NCI-H2196 treated with DMSO at 0.1 percent for 48 hours (cell line): ENCODE measurements around the gene LYPD6B.

Source experiments
- DNase-seq: peaks from one replicate; lab custom pipeline; 2025; ENCODE audit not compliant: unreplicated experiment; lab: John Stamatoyannopoulos, UW

The LYPD6B gene

GRCh38 chr2:149155988-149156387 lies 117.5 kb downstream of the LYPD6B start:
- no peak for DNase-seq

DNA sequence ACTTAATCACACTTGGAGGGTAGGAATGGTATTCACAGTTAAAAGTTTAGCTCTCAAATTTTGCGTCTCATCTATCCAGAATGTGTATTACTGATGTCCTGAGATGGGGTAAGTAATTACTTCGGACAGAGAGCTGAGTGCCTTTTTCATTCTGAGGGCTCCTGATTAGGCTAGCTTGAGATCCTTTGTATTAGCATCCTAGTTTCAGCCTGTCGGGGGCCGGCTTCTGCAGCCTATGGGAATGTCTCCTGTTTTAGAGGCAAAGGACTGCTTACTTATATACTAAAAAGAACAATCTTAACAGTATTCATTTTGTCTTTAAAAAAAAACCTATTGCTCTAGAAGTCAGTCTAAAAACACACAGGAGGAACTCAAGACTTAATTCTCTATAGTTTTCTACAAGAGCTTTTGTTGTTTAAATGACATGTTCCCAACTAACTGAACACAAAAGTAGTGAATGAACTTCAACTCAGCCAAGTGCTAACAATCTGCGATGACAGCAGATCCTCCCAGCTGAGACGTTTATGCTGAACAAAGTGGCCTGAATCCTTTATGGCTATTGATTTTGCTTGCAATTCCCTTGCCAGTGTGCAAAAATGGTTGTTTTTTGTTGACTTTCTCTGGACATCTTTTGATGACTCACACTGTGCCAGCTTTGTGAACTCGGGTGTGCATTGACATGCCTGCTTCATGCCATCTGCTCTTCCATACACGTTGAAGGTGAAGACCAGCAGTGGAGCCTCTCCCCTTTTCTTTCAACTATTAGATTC lies 118.7 kb downstream of the LYPD6B start:
- no peak for DNase-seq

DNA sequence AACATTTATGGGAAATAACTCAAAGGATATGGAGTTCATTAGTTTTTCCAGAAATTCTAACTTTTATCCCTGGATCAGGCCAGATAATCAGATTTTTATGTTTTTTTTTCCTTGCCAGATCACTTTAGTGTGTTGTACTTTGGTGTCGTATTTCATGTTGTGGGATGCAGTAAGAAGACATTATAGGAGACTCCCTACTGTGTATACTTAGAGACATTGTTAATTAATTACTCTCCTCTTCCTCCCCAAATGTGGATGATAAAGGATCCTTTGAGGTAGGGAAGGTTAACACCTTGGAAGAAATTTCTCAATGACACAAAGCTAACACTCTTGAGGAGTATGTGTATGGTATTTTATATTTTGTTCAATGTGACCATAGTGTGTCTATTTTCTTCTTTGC lies 120.5 kb downstream of the LYPD6B start:
- no peak for DNase-seq

- no peak for DNase-seq
Measured at GRCh38 chr2:149160195-149160594, 121.7 kb downstream of the LYPD6B start.

GRCh38 chr2:149160701-149161217 lies 122.3 kb downstream of the LYPD6B start:
- DNase-seq = no peak

GRCh38 chr2:149161481-149162225 lies 123.2 kb downstream of the LYPD6B start:
- DNase-seq = no peak

DNA sequence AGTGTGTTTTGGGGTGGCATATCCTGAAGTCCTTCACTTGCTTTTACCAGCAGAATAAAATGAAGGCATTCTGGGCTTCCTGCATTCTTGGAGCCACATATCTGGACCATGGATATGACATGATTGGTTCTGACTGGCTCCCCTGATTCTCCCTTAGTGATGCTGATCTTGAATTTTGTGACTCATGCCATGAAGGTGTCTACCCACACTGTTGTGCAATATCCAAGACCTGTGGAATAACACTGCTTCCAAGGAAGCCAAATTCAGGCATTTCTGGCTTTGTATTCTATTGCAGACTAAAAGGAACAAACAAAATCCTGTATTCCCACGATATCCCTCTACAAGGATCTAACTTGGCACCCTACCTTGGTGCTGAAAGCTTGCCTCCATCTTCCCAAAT lies 125.8 kb downstream of the LYPD6B start:
- DNase-seq = no peak

GRCh38 chr2:149164827-149165226 lies 126.3 kb downstream of the LYPD6B start:
- DNase-seq = no peak

DNA sequence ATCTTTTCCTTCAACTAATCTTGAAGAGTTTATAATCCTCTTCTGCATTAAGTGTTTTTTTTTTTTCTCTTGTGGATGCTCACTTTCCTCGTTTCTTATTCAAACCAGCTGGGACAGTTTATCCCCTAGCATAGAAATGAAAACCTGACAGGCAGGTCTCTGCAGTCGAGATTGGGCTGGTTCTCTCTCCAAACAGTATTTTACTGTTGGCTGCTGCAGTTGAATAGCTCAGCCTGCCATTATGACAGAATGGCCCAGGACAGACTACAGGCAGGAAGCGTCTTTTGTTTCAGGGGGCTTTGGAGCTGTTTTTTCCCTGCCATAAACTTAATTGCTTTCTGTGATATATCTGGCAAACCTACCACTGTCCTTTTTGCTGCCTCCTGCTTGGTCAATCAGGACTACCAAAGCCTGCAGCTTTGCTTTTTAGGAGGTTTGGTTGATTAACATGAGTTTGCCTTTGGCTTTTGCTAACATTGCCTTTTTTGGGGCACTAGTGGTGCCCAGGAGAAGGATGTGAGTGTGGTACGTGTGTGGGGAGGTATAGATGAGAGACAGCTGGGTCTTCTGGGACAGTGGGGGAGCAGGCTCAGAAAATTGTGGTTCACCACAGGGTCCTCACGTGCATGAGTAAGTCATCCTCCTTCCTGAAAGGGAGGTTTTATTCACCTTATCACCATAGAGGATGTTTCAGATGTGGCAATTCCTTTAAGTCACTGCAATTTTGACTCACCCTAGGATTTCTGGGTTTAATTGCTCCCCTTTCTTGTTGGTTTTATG lies 128.7 kb downstream of the LYPD6B start:
- DNase-seq = no peak

- no peak for DNase-seq
Measured at GRCh38 chr2:149167941-149168340, 129.4 kb downstream of the LYPD6B start.

- no peak for DNase-seq
Measured at GRCh38 chr2:149169656-149170055, 131.2 kb downstream of the LYPD6B start.

DNA sequence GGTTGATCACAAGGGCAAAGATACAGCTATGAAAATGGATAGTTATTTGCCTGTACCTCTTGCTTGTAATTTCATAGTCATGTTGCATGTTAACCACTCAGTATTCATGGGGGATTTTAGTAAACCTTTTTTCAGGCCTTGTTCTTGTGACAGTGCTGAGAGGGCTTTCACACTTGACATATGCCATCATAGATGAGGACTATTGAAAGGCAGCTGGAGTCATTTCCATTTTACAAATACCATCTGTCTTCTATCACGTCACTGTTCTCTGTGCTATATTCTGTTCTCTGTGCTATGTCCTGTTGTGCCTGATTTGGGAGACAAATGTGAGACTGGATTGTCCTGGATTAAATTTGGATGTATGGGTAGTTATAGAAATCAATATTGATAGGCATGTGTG lies 131.7 kb downstream of the LYPD6B start:
- no peak for DNase-seq

DNA sequence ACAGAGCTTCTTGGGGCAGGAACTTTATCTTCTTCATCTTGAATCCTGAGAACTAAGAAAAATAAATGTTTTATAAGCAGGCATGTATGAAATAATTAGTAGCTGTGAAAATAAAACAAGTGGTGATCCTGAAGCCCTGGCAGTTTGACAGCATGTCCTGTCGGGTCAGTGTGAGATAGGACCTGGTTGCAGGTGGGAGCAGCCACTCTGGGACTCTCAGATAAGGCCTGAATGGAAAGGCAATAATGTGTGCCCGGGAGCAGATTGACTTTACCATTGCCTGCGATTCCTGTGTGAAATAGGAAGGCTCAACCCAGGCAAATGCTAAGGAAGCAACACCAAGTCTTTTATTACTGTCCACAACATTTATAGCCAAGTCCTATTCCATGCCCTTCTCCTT lies 132.4 kb downstream of the LYPD6B start:
- no peak for DNase-seq

- no peak for DNase-seq
Measured at GRCh38 chr2:149173220-149173619, 134.7 kb downstream of the LYPD6B start.

DNA sequence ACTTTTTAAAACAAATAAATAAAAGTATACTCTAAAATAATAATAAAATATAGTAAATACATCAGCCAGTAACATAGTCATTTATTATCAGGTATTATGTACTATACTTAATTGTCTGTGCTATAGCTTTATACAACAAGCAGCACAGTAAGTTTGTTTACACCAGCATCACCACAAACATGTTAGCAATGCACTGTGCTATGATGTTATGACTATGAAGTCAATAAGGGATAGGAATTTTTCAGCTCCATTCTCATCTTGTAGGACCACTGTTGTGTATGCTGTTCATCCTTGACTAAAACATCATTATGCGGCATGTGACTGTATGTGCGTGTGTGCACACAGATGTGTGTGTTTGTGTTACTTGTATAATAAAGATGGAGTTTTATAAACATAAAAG lies 137.5 kb downstream of the LYPD6B start:
- DNase-seq = no peak

DNA sequence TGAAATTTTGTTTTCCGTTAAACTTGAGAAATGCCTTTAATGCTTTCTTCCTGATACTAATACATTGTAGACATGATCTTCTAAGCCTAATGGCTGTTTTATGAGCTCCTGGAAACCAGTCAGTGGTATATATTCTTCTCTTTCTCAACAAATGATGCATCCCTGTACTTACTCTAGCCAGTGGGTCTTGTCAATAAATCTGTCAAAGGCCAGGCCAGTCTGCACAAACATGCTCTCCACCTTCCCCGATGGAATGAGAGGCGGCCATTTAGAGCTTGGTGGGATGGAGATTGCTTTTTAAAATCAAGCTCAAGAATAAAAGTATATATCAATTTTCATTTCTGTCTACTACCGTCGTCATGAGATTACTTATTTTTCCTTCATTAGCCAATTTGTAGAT lies 140.1 kb downstream of the LYPD6B start:
- no peak for DNase-seq

DNA sequence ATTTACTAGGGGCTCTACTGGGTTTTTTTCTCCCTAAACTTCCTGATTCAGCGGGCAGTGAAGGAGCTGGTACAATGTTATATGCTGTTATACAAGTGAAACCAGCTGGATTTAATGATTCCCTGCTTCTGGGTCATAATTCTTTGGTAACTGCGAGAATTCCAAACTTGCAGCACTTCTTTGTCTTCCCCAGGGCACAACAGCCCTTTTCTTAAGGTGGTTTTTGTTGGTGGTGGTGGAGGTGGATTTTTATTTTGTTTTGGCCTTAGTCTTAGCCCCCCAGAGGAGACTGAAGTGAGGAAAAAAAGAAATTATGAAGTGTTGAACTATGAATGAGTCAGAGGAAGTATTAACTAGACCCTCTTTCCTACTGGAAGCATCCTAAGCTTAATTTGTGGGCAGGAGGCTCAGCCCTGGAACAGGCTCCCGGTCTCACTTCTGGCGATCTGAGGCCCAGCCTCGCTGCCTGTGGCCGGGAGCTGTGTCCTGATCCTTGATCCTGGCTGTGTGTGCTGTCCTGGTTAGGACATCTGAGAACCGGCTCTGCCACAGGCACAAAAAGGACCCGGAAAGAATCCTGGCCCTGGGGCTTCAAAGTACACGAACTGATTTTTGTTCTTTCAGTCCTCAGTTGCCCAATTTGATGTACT lies 141.9 kb downstream of the LYPD6B start:
- no peak for DNase-seq

DNA sequence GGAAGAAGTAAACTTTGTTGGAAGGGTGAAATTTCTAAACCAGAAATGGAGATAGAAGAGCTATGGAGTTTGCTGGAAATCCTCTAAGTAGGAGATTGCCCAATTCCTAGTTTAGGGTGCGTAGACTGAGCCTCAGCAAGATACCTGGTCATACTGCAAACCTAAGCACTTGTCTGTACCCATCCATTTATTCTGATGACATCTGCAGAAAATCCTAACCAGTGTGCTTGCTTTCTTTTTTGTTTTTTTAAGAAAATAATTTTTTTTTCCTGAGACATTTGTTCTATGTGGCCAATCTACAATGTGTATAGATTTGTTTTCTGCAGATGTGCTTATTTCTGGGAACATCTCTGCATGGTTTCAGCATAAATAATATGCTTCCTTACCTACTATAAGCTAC lies 144.7 kb downstream of the LYPD6B start:
- DNase-seq = no peak

GRCh38 chr2:149184991-149185390 lies 146.5 kb downstream of the LYPD6B start:
- no peak for DNase-seq

DNA sequence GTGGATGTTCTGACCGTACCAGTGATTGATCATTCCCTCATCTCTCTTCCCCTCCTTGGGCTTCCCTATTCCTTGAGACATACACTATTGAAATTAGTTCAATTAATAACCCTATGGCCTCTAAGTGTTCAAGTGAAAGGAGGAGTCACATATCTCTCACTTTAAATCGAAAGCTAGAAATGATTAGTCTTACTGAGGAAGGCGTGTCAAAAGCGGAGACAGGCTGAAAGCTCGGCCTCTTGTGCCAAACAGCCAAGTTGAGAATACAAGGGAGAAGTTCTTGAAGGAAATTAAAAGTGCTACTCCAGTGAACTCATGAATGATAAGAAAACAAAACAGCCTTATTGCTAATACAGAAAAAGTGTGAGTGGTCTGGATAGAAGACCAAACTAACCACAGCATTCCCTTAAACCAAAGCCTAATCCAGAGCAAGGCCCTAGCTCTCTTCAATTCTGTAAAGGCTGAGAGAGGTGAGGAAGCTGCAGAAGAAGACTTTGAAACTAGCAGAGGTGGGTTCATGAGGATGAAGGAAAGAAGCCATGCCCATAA lies 147.5 kb downstream of the LYPD6B start:
- no peak for DNase-seq

- DNase-seq = no peak
Measured at GRCh38 chr2:149187057-149187456, 148.6 kb downstream of the LYPD6B start.
